Measurements from ENCODE around the gene FLAD1. TPM values are rescaled to one million over a fixed set of nuclear protein-coding genes. Genes with fewer than 3 reads are reported as not detected.

The FLAD1 gene
- total RNA-seq, 4 donors from 2014 or later: 17.4 to 33.6 (median 23.6) TPM

DNA sequence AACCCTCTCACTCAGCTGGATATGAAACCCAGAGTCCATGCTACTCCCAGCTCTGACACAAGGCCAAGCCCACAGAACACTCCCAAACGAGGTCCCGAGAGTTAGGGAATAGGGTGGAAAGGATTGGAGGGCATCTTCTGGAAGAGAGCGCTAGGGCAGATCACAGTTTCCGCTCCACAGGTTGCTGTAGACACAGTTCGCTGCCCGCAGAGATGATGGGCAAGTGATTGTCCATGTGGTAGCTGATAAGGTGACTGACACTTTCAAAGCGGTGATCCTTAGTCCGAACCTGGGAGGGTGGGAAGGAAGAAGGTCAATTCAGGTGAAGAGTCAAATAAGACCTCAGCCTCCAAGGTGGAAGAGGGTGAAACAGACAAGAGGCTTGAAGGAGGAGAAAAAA, 19.5 kb upstream of the FLAD1 start:
- no peak overlapping the region for H3K27ac ChIP-seq
- H3K4me1 ChIP-seq: peaks cover 0 to 57% (median 19%) of the 10 kb centered on the region in 4 donors
- no peak for DNase-seq (ENCODE audit: low spot score in 2 of 2)
- WGBS, 2 donors: 77 to 80% methylated on average over 8 of the region's 8 CpGs
- H3K36me3 ChIP-seq: peaks cover 0 to 73% (median 21%) of the 10 kb centered on the region in 3 donors
- H3K9me3 ChIP-seq: no peaks in the 10 kb centered on the region
- H3K4me3 ChIP-seq: no peak overlapping the region
- no peaks in the 10 kb centered on the region for H3K27me3 ChIP-seq
- TF ChIP-seq EP300 (IDR thresholded peaks at IDR 0.05) (no peak), POLR2A (IDR thresholded peaks at IDR 0.05) (no peak)
- TF ChIP-seq, protein P1, sequence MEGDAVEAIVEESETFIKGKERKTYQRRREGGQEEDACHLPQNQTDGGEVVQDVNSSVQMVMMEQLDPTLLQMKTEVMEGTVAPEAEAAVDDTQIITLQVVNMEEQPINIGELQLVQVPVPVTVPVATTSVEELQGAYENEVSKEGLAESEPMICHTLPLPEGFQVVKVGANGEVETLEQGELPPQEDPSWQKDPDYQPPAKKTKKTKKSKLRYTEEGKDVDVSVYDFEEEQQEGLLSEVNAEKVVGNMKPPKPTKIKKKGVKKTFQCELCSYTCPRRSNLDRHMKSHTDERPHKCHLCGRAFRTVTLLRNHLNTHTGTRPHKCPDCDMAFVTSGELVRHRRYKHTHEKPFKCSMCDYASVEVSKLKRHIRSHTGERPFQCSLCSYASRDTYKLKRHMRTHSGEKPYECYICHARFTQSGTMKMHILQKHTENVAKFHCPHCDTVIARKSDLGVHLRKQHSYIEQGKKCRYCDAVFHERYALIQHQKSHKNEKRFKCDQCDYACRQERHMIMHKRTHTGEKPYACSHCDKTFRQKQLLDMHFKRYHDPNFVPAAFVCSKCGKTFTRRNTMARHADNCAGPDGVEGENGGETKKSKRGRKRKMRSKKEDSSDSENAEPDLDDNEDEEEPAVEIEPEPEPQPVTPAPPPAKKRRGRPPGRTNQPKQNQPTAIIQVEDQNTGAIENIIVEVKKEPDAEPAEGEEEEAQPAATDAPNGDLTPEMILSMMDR (IDR thresholded peaks at IDR 0.05): no peak

DNA sequence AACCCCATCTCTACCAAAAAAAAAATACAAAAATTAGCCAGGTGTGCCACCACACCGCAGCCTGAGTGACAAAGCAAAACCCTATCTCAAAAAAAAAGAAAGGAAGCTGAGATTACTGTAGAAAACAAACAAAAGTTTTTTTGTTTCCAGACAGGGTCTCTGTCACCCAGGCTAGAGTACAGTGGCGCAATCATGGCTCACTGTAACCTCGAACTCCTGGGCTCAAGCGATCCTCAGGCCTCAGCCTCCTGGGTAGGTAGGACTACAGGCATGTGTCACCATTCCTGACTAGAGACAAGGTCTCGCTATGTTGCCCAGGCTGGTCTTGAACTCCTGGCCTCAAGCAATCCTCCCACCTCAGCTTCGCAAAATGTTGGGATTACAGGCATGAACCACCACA, 18.8 kb upstream of the FLAD1 start:
- Histone ChIP-seq H3K27me3 (no peaks in the 10 kb centered on the region), H3K4me1 (peaks cover 0 to 63% (median 23%) of the 10 kb centered on the region in 4 donors), H3K4me3 (no peak overlapping the region), H3K36me3 (peaks cover 0 to 73% (median 21%) of the 10 kb centered on the region in 3 donors), H3K27ac (no peak overlapping the region), H3K9me3 (no peaks in the 10 kb centered on the region)
- WGBS, 2 donors: 81% methylated on average over 6 of the region's 6 CpGs
- TF ChIP-seq EP300 (IDR thresholded peaks at IDR 0.05) (no peak), POLR2A (IDR thresholded peaks at IDR 0.05) (no peak)
- TF ChIP-seq, protein P1 (IDR thresholded peaks at IDR 0.05): no peak
- no peak for DNase-seq (ENCODE audit: low spot score in 2 of 2)

DNA sequence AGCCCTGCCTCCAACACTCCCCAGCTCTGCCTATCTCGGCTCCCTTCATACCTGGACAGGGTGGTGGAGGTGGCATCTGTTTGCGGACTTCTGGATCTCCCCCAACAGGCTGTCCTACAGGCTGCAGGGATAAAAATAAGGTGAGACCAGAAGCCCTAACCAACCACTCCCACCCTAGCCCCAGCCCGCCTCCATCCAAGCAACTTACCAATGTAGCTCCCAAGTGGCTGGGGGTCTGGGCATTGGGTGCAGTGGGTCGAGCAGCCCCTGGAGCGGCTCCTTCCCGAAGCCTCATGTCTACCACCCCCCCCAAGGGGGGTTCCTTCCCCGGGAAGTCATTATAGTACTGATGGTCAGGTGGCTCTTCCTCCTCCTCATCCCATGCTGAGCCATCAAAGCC, 17.0 kb upstream of the FLAD1 start:
- DNase-seq (ENCODE audit: low spot score in 2 of 2): no peak
- TF ChIP-seq EP300 (IDR thresholded peaks at IDR 0.05) (no peak), POLR2A (IDR thresholded peaks at IDR 0.05) (no peak)
- TF ChIP-seq, protein P1 (IDR thresholded peaks at IDR 0.05): no peak
- H3K4me1 ChIP-seq: peaks cover 0 to 66% (median 32%) of the 10 kb centered on the region in 4 donors
- H3K36me3 ChIP-seq: peaks cover 0 to 66% (median 21%) of the 10 kb centered on the region in 3 donors
- H3K4me3 ChIP-seq: no peak overlapping the region
- no peaks in the 10 kb centered on the region for H3K27me3 ChIP-seq
- peak overlapping the region in 1 of 4 donors; percentile 10 for H3K27ac ChIP-seq
- H3K9me3 ChIP-seq: no peaks in the 10 kb centered on the region
- WGBS, 2 donors: 81% methylated on average over 7 of the region's 7 CpGs

DNA sequence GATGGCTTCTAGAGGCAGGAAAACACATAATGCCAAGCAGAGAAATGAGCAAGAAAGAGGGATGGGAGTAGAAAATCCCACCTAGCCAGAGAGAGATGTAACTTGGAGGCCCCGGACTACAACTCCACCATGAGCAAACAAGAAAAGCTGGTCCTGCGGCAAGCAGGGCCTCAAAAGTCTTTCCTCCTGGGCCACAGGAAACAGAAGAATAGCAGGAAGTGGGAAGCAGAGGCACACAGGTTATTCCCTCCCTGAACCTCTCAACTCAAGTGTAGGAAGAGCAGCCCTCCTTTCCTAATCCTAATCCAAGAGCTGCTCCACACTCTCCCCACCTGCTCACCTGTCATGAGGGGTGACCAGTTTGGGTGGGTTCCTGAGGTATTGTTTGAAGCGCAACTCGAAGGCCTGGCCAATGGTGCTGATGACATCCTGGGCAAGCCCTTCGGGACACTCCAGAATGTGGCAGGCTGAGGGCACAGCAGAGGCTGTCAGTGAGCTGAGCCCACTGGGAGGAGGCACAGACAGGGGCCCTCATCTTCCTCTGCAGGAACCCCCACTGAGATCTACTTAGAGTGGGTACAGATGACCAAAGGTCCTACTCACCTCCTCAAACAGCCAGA, 15.7 kb upstream of the FLAD1 start:
- peak overlapping the region in 2 of 4 donors; percentile 24 to 100 for H3K27ac ChIP-seq
- H3K4me1 ChIP-seq: peaks cover 0 to 75% (median 42%) of the 10 kb centered on the region in 4 donors
- TF ChIP-seq POLR2A (IDR thresholded peaks at IDR 0.05): no peak
- H3K4me3 ChIP-seq: no peak overlapping the region
- no peak for DNase-seq (ENCODE audit: low spot score in 2 of 2)
- H3K9me3 ChIP-seq: no peaks in the 10 kb centered on the region
- 81 to 85% methylated on average over 5 of the region's 5 CpGs for WGBS, 2 donors
- no peaks in the 10 kb centered on the region for H3K27me3 ChIP-seq
- H3K36me3 ChIP-seq: peaks cover 0 to 66% (median 21%) of the 10 kb centered on the region in 3 donors

DNA sequence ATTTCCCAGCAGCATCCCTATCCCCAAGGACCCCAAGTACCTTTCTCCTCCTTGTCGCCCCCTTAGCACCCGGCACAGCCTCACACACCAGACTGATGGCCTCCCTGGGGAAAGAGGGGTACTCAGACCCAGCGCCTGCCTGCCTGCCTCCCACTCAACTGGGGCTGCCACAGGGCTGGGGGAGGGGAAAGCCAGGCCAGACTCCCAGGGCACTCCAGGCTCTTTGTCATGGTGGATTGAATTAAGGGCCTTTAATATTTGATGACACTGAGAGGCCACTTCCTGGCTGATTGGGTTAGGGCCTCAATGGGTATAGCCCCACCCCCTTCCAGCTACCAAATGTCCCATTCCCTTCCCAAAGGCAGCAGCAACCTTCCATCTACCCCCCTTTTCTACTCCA, 14.4 kb upstream of the FLAD1 start:
- Histone ChIP-seq H3K36me3 (peaks cover 0 to 57% (median 21%) of the 10 kb centered on the region in 3 donors), H3K27ac (peak overlapping the region in 3 of 4 donors; percentile 96 to 100 (median 99)), H3K9me3 (no peaks in the 10 kb centered on the region), H3K4me1 (peaks cover 0 to 74% (median 44%) of the 10 kb centered on the region in 4 donors), H3K27me3 (no peaks in the 10 kb centered on the region), H3K4me3 (peak overlapping the region in 1 of 4 donors; percentile 51)
- DNase-seq (ENCODE audit: low spot score in 2 of 2): no peak
- no peak for TF ChIP-seq POLR2A (IDR thresholded peaks at IDR 0.05)
- no peak for TF ChIP-seq EP300 (IDR thresholded peaks at IDR 0.05)
- TF ChIP-seq, protein P1 (IDR thresholded peaks at IDR 0.05): no peak
- 62 to 65% methylated on average over 3 of the region's 3 CpGs for WGBS, 2 donors

All from tibial nerve (tissue), 4 donors.